CD4-positive, alpha-beta memory T cell (primary cell): ENCODE measurements around the gene LGR5. TPM values are rescaled to one million over a fixed set of nuclear protein-coding genes. Genes with fewer than 3 reads are reported as not detected.

Experiments
- polyA plus RNA-seq, 2 donors: library from polyadenylated mRNA; unstranded; fragments of 300-500 nt; fragmentation: Illumina TruSeq; gene quantifications; one replicate each; pipeline ENCODE4 v1.2.3, GENCODE V29; 2021
- total RNA-seq, 2 experiments: library from RNA; stranded (reverse); gene quantifications; one replicate each; pipeline ENCODE4 v1.2.3, GENCODE V29; 2021

The LGR5 gene
- total and polyA plus RNA-seq, 4 experiments from 2014 or later, result not detected

Other genes with a start within 250 kb of the LGR5 start
- gene ZFC3H1, start 224.1 kb downstream of the LGR5 start, total RNA-seq, result 100 to 1,000 TPM; 118 to 121 TPM
- 10 to 100 TPM; 15.0 to 30.2 TPM for gene ZFC3H1, start 224.1 kb downstream of the LGR5 start, polyA plus RNA-seq
- 10 to 100 TPM; 13.1 to 14.0 TPM for gene THAP2, start 224.5 kb downstream of the LGR5 start, total RNA-seq
- 10 to 100 TPM in 1 of 2 donors, 1 to 10 TPM in 1; 6.3 to 10.4 TPM for gene THAP2, start 224.5 kb downstream of the LGR5 start, polyA plus RNA-seq
- 10 to 100 TPM; 10.5 to 14.1 TPM for gene TMEM19, start 246.3 kb downstream of the LGR5 start, total RNA-seq
- 10 to 100 TPM; 28.0 to 49.0 TPM for gene TMEM19, start 246.3 kb downstream of the LGR5 start, polyA plus RNA-seq